ENCODE results near the gene HIVEP3.
"Not testable (repeated sequence)": the region's sequence is repeated elsewhere in the genome, so short reads cannot be mapped to it uniquely, and the experiment has no call there.

The HIVEP3 gene

DNA sequence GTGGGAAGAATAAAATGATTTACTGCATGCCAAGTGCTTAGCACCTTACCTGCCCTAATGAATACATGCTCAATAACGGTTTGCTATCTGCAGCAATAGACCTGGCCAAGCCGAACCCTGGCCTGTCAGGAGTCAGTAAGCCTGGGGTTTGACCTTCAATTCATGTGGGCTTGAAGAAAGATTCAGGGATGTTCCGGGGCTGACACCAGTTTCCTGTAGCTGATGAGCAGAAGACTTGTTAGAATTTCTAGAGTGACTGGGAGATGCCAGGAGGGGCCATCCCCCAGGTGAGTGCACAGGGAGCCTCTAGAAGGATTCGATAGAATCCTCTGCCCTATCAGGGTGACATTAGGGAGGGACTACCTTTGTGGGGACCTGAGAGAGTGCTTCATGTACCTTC, 210.9 kb downstream of the HIVEP3 start:
- H3K27ac Mint-ChIP-seq = no peak overlapping the region
- H3K4me3 Mint-ChIP-seq = no peak overlapping the region
- DNase-seq (ENCODE audit: low spot score in 2 of 2) = no peak
- peaks cover 30% of the 10 kb centered on the region for H3K4me1 Mint-ChIP-seq
- ATAC-seq = no peak
- H3K9me3 Mint-ChIP-seq = no peaks in the 10 kb centered on the region
- H3K36me3 Mint-ChIP-seq = no peaks in the 10 kb centered on the region

DNA sequence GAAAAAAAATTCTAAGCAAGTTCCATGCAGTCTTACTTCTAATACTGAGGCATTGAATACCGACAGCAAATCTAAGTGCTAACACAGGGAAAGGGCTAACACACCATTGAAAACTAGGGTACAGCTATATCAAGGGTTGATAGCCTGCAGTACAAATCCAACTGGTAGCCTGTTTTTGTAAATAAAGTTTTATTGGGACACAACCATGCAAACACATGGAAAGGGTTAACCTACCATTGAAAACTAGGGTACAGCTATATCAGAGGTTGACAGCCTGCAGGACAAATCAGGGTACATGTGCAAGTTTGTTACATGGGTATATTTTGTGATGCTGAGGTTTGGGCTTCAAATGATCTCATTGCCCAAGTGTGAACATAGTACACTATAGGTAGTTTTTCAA, 212.9 kb downstream of the HIVEP3 start:
- H3K4me3 Mint-ChIP-seq = no peak overlapping the region

DNA sequence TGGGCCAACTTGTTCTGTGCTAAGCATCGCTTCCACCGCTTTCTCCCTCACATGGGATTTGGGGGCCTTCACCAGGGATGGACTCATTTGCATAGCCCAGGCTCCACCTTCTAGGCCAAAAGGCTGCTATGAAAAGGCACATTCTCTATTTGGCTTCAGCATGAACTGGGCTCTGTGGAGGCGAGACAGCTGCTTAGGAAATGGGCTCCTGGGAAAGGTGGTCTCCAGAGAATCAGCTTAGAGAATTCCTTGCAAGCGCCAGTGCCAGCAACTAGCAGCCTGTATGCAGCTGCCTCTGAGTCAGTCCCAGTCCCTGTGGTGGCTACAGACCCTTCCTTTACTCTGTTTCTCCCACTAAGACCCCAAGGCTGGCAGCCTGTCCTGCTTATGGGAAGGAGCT, 214.5 kb downstream of the HIVEP3 start:
- no peak overlapping the region for H3K4me3 Mint-ChIP-seq
- ATAC-seq = no peak
- no peak for DNase-seq (ENCODE audit: low spot score in 2 of 2)
- peaks cover 37% of the 10 kb centered on the region for H3K4me1 Mint-ChIP-seq
- H3K9me3 Mint-ChIP-seq = no peaks in the 10 kb centered on the region
- no peak overlapping the region for H3K27ac Mint-ChIP-seq
- H3K36me3 Mint-ChIP-seq = peaks cover 2% of the 10 kb centered on the region

More for the DNA sequence above, 212.9 kb downstream of the HIVEP3 start:
- H3K36me3 Mint-ChIP-seq = no peaks in the 10 kb centered on the region
- ATAC-seq (no peak), DNase-seq (ENCODE audit: low spot score in 2 of 2) (no peak)
- H3K4me1 Mint-ChIP-seq = peaks cover 32% of the 10 kb centered on the region
- no peaks in the 10 kb centered on the region for H3K9me3 Mint-ChIP-seq
- H3K27ac Mint-ChIP-seq = no peak overlapping the region

DNA sequence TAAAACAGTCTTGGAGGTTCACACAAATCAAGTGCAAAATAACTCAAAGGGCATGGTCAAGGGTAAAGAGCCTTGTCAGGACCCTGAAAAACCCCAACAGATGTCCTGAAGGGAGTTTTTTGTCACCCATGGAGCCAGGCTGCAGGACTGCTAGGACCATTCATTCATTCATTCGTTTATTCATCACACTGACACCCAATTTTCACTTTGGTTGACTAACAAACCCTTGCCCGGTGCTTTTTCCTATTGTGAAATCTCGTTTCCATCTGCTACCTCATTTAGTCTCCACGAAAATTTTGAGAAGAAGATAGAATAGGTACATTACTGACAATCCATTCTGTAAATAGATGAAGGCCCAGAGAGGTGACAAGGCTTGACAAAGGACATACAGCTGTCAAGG, 216.0 kb downstream of the HIVEP3 start:
- Mint-ChIP-seq H3K36me3 (peaks cover 5% of the 10 kb centered on the region), H3K4me3 (no peak overlapping the region), H3K27ac (no peak overlapping the region), H3K4me1 (peaks cover 45% of the 10 kb centered on the region), H3K9me3 (no peaks in the 10 kb centered on the region)
- DNase-seq (ENCODE audit: low spot score in 2 of 2) = no peak
- ATAC-seq = no peak

DNA sequence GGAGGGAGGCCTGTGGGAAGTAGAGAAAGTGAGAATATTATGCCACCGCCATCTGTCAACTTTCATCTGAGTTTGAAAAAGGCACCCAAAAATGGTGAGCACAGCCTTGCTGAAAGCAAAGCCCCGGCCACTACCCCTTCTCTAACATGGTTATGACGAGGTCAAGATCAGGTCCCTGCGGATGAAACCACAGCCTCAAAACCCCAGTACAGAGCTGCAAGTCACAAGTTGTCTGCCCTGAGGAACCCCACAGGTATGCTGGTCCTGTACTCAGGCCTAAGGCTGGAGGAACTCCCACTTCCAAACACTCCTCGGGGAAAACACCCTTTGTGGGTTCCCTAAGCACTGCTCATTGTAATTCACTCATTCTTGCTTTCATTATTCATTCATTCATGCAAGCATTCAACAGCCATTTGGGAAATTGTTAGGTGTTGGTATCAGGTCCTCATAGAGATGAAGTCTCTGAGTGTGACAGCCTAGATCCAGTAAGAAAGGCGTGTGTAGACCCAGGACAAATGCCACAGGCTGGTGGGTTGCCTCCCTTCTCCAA, 217.7 kb downstream of the HIVEP3 start:
- Mint-ChIP-seq H3K9me3 (no peaks in the 10 kb centered on the region), H3K4me3 (no peak overlapping the region), H3K36me3 (peaks cover 5% of the 10 kb centered on the region), H3K27ac (peak overlapping the region; percentile 5), H3K4me1 (peaks cover 33% of the 10 kb centered on the region)
- no peak for ATAC-seq
- no peak for DNase-seq (ENCODE audit: low spot score in 2 of 2)

DNA sequence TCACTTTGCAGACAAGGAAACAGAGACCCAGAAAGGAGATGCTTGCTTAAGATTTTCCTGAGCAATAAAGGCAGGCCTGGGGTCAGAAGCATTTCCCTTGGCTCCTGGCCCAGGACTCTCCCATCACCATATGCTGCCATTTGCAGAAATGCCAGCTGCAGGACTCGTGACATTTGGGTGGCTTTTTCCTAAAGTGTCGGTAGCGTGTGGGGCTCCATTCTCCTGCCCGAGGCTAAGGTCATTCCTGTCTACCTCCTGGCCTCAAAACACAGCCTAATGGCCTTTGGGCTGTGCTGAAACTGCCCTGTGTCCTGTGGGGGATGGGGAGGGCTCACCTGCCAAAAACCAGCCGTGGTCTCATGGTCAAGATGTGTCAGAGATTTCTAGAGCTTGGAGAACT, 218.1 kb downstream of the HIVEP3 start:
- ATAC-seq = no peak
- peaks cover 5% of the 10 kb centered on the region for H3K36me3 Mint-ChIP-seq
- DNase-seq (ENCODE audit: low spot score in 2 of 2) = no peak
- peaks cover 33% of the 10 kb centered on the region for H3K4me1 Mint-ChIP-seq
- H3K9me3 Mint-ChIP-seq = no peaks in the 10 kb centered on the region
- H3K4me3 Mint-ChIP-seq = no peak overlapping the region
- no peak overlapping the region for H3K27ac Mint-ChIP-seq

DNA sequence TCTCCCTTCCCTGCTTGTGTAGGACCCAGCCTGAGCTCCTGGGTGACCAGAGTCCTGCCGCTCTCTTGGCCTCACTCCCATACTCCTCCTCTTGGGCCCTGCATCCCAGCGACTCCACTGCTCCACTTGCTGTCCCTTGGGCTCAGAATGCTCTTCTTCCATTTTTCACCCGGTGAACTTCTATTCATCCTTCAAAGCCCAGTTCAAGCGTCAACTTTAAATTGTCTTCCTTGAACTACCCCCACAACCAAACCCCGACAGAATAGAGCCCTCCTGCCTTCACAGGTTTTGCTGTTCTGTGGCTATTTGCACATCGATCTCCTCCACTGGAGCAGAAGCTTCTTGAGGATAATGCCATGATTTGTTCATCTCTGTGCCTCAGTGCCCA, 218.9 kb downstream of the HIVEP3 start:
- peaks cover 5% of the 10 kb centered on the region for H3K36me3 Mint-ChIP-seq
- no peak for ATAC-seq
- H3K4me3 Mint-ChIP-seq = peak overlapping the region; percentile 59
- DNase-seq (ENCODE audit: low spot score in 2 of 2) = no peak
- H3K27ac Mint-ChIP-seq = peak overlapping the region; percentile 92
- peaks cover 33% of the 10 kb centered on the region for H3K4me1 Mint-ChIP-seq
- no peaks in the 10 kb centered on the region for H3K9me3 Mint-ChIP-seq

DNA sequence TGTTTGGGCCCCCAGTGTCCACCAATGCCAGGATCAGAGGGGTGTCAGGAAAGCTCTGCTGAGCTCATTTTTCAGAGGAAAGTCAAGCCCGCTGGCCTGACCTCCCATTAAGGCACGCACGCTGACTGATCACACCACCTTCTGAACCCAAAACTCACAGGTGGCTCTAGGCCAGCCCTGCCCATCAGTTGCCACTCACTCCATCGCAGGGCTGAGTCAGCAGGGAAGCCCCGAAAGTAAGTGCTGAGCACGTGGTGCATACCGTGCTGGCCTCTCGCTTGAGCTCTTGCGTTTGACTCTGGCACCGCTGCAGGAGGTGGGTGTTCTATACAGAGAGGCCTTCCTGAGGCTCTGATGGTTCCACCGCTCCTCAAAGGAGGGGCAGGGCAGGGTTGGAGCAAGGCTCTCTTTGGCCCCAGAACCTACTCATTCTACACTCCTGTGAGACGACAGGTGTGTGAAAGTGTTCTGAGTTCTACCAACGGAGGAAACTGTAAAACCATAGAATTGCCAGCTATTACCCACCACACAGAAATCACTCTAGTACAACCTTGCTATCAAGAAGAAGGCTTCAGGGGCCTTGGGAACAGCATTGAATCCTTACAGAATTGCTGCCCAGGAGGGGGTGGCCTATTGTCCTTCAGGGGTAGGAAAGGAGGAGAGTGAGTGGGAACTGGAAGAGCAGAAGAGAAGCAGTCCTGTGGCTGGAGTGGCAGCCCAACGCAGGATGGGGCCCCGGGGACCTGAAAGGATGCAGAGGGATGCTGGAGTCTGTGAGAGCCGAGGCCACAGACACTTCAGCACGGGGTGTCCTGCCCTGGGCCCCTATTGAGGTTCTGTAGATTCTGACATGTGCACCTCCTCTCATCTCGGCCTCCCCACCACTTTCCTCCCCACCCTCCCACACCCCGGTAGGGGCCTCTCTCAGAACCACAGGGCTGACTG, 219.5 kb downstream of the HIVEP3 start:
- peak overlapping the region; percentile 59 for H3K4me3 Mint-ChIP-seq
- H3K27ac Mint-ChIP-seq = peak overlapping the region; percentile 92
- H3K36me3 Mint-ChIP-seq = peaks cover 5% of the 10 kb centered on the region
- DNase-seq (ENCODE audit: low spot score in 2 of 2) (peak; percentile 34 to 81), ATAC-seq (peak; percentile 97)
- H3K9me3 Mint-ChIP-seq = no peaks in the 10 kb centered on the region
- peaks cover 33% of the 10 kb centered on the region for H3K4me1 Mint-ChIP-seq

DNA sequence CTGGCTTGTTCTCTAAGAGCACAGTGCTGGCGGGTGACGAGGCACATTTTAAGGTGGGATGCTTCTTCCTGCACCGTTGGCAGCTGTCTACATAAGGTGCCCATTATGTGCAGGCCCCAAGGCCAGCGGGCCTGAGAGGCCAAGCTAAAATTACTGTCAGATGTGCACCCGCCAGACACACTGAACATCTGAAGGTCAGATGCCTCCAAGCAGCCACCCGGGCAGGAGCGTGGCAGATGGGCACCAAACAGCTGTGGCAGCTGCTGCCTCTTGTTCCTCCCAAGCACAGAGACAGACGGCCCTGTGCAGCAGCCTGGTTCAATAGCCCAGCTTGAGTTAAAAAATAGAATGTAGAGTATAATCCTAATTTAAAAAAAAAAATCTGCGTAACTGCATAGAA, 222.3 kb downstream of the HIVEP3 start:
- ATAC-seq = no peak
- Mint-ChIP-seq H3K4me3 (no peak overlapping the region), H3K27ac (no peak overlapping the region), H3K9me3 (no peaks in the 10 kb centered on the region), H3K4me1 (peaks cover 33% of the 10 kb centered on the region), H3K36me3 (peaks cover 5% of the 10 kb centered on the region)
- no peak for DNase-seq (ENCODE audit: low spot score in 2 of 2)

DNA sequence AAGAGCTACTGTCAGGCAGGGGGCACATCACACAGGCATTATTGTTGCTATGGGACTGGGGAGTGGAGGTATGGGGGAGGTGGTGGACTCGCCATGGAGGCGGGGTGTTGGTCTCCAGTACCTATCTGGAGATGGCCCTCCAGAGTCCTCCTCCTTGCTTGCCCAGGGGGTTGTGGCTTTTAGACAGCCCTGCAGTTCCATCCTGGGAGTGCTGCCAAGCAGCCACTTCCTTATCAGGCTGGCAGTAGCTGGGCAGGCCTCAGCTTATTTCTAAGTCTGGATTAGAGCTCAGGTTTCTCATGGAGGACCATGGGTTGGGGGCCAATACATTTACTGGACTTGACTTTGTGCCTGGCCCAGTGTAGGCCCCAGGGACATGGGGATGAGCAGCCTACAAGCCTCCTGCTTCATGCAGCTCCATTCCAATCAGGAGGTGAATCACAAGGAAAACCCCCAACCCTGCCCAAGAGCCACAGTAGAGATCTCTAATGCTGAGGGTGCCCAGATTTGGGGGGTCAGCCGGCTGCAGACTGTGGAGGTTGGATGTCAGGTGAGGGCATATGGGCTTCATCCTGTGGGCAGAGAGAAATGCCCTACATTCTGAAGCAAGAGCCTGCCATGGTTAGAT, 223.5 kb downstream of the HIVEP3 start:
- Mint-ChIP-seq H3K27ac (no peak overlapping the region), H3K4me1 (peaks cover 25% of the 10 kb centered on the region), H3K36me3 (peaks cover 5% of the 10 kb centered on the region), H3K9me3 (no peaks in the 10 kb centered on the region), H3K4me3 (no peak overlapping the region)
- ATAC-seq = no peak
- no peak for DNase-seq (ENCODE audit: low spot score in 2 of 2)

DNA sequence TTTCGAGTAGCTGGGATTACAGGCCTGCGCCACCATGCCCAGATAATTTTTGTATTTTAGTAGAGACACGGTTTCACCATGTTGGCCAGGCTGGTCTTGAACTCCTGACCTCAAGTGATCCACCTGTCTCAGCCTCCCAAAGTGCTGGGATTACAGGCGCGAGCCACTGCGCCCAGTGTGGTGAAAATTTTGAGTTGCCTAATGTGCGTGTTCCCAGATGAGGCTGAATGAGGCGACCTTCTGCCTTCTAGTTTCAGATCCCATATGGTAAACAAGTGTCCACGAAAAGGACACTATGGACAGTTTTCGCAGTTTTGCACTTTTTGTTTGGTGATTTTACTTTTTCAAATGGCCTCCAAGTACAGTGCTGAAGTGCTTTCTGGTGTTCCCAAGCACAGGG, 226.8 kb downstream of the HIVEP3 start:
- not testable (repeated sequence) for H3K36me3 Mint-ChIP-seq; ATAC-seq; H3K4me3 Mint-ChIP-seq; H3K9me3 Mint-ChIP-seq; DNase-seq (ENCODE audit: low spot score in 2 of 2); H3K27ac Mint-ChIP-seq
- peaks cover 32% of the 10 kb centered on the region for H3K4me1 Mint-ChIP-seq

DNA sequence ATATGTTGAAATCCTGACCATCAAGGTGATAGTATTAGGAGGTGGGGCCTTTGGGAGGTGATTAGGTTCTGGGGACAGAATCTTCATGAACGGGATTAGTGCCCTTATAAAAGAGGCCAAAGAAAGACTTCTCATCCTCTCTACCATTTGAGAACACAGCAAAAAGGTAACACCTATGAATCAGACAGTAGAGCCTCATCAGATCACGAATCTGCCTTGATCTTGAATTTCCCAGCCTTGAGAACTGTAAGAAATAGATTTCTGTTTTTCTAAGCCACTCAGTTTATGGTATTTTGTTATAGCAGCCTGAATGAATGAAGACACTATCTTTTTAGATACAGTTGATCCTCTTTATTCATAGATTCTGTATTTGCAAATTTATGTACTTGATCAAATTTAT, 227.3 kb downstream of the HIVEP3 start:
- ATAC-seq (peak; percentile 50), DNase-seq (ENCODE audit: low spot score in 2 of 2) (no peak)
- no peak overlapping the region for H3K27ac Mint-ChIP-seq
- no peaks in the 10 kb centered on the region for H3K9me3 Mint-ChIP-seq
- H3K36me3 Mint-ChIP-seq = no peaks in the 10 kb centered on the region
- H3K4me3 Mint-ChIP-seq = no peak overlapping the region
- peaks cover 37% of the 10 kb centered on the region for H3K4me1 Mint-ChIP-seq

DNA sequence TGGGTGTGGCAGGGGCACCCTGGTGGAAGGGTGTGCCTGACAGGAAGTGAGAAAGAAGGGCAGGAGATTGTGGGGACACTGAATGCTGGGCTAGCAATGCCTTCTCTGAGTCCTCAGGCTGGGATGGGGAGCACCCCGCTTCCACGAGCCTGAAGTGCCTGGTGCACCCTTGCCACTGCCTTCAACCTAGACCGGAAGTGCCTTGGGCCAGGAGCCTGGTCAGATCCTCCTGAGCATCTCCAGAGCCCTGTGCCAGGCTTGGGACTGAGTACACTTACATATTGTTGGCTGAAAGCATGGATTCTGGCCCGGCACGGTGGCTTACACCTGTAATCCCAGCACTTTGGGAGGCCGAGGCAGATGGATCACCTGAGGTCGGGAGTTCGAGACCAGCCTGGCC, 228.4 kb downstream of the HIVEP3 start:
- H3K9me3 Mint-ChIP-seq = no peaks in the 10 kb centered on the region
- DNase-seq (ENCODE audit: low spot score in 2 of 2) (no peak), ATAC-seq (no peak)
- no peaks in the 10 kb centered on the region for H3K36me3 Mint-ChIP-seq
- peak overlapping the region; percentile 54 for H3K27ac Mint-ChIP-seq
- H3K4me1 Mint-ChIP-seq = peaks cover 43% of the 10 kb centered on the region
- H3K4me3 Mint-ChIP-seq = no peak overlapping the region

DNA sequence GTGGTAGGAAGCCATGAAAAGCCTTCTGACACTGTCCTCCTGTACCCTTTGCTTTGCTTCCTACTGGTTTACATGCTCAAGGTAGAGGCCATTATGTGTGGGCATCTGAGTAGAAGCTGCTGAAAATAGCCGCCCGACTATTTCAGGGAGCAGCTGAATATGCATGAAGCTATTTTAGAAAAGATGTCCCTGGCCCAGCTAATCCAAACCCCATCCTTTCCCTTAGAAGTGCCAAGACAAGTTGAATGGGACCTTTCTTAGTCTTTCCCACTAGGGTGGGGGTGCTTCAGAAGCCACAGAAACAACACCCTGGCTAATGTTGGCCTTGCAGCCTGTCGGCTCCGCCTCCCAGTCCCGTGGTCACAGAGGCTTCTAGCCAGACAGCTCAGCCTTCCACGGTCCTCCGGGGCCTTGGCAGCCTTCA, 229.2 kb downstream of the HIVEP3 start:
- ATAC-seq = peak; percentile 45
- peak overlapping the region; percentile 86 for H3K27ac Mint-ChIP-seq
- H3K9me3 Mint-ChIP-seq = no peaks in the 10 kb centered on the region
- H3K36me3 Mint-ChIP-seq = no peaks in the 10 kb centered on the region
- peaks cover 50% of the 10 kb centered on the region for H3K4me1 Mint-ChIP-seq
- H3K4me3 Mint-ChIP-seq = no peak overlapping the region
- no peak for DNase-seq (ENCODE audit: low spot score in 2 of 2)

DNA sequence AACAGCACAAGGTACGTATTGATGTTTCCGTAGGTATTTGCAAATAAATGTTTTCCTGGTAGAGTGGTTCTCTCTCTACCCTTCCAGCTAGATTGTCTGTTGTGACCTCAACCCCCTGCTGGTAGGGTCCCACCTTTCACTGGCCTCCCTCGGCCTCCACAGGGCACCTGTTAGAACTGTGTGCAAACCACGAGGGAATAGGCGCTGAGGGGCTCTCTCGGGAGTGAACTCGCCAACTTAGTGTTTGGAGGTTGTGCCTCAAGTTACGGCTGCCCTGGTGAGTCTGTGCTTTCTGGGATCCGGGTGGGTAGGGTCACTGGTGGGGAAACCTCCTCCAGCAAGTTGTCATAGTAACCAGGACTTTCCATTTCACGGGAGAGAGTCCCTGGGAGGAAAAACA, 229.6 kb downstream of the HIVEP3 start:
- Mint-ChIP-seq H3K4me3 (no peak overlapping the region), H3K4me1 (peaks cover 55% of the 10 kb centered on the region), H3K36me3 (no peaks in the 10 kb centered on the region), H3K27ac (peak overlapping the region; percentile 86), H3K9me3 (no peaks in the 10 kb centered on the region)
- no peak for ATAC-seq
- DNase-seq (ENCODE audit: low spot score in 2 of 2) = no peak

DNA sequence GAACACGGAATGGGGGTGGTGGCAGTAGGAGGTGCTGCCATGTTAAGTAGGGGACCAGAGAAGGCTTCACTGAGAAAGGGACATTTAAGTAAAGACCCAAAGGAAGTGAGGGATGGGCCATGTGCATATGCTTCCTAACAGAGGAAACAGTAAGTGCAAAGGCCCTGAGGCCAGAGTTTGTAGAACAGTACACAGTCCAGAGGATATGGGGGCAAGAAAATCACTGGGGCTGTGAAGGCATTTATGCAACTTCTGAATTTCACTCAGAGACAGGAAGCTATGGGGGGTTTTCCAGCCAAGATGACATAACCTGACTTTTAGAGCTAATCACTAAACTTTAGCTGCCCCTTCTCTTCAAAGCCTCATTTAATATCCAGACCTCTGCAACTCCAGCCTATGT, 231.7 kb downstream of the HIVEP3 start:
- peaks cover 75% of the 10 kb centered on the region for H3K4me1 Mint-ChIP-seq
- H3K4me3 Mint-ChIP-seq = no peak overlapping the region
- H3K27ac Mint-ChIP-seq = no peak overlapping the region
- peak; percentile 29 for ATAC-seq
- no peaks in the 10 kb centered on the region for H3K9me3 Mint-ChIP-seq
- no peaks in the 10 kb centered on the region for H3K36me3 Mint-ChIP-seq
- DNase-seq (ENCODE audit: low spot score in 2 of 2) = no peak
